ENCODE measurements around the gene CDH2. TPM values are rescaled to one million over a fixed set of nuclear protein-coding genes. Genes with fewer than 3 reads are reported as not detected.

CDH2 gene
- polyA plus RNA-seq, 1 donor (not counting 4 experiments of a cell fraction or from before 2014, with no cell fraction given) = 0.46 TPM

- no peaks in the 10 kb centered on the region for H3K27me3 ChIP-seq (ENCODE audit: control insufficient read depth, extremely low read depth, insufficient read depth, low read length)
- no peaks in the 10 kb centered on the region for H3K79me2 ChIP-seq (ENCODE audit: control insufficient read depth, insufficient read depth, low read length)
- no peaks in the 10 kb centered on the region for H3K9me3 ChIP-seq (ENCODE audit: control insufficient read depth, low read depth, low read length)
- H3K4me2 ChIP-seq (ENCODE audit: control insufficient read depth, extremely low read depth, insufficient read depth, low read depth, low read length) = no peak overlapping the region
- H3K36me3 ChIP-seq (ENCODE audit: control insufficient read depth in 2 of 2, extremely low read depth in 1 of 2, insufficient read depth in 2 of 2, low read length in 2 of 2) = no peaks in the 10 kb centered on the region
- dilution Hi-C loops (cut with MboI; ENCODE audit: extremely low pct_ligation_motif_present, low sequenced_read_pairs) = no loop called here
- no peaks in the 10 kb centered on the region for H4K20me1 ChIP-seq (ENCODE audit: control insufficient read depth, extremely low read depth, insufficient read depth, low read length)
- H3K9ac ChIP-seq (ENCODE audit: control insufficient read depth, extremely low read depth, insufficient read depth, low read length) = no peak overlapping the region
- H3K9me1 ChIP-seq (ENCODE audit: control insufficient read depth, extremely low read depth, insufficient read depth, low read length) = no peaks in the 10 kb centered on the region
- DNase-seq (ENCODE audit: low read depth, low spot score) (no peak), FAIRE-seq (no peak)
- H2AFZ ChIP-seq (ENCODE audit: control insufficient read depth, low read length) = no peak overlapping the region
- H3K4me3 ChIP-seq (ENCODE audit: control insufficient read depth in 2 of 3, extremely low read depth in 1 of 3, insufficient read depth in 2 of 3, low read depth in 1 of 3, low read length in 3 of 3) = no peak overlapping the region
- peaks cover 6% of the 10 kb centered on the region for H3K4me1 ChIP-seq (ENCODE audit: control insufficient read depth, extremely low read depth, insufficient read depth, low read length)
- no peak overlapping the region for H3K27ac ChIP-seq (ENCODE audit: control insufficient read depth, insufficient read depth, low read length)
- TF ChIP-seq CTCF (optimal IDR thresholded peaks at IDR 0.05 in 1 of 3, IDR thresholded peaks at IDR 0.05 in 1 of 3, conservative IDR thresholded peaks at IDR 0.05 in 1 of 3; ENCODE audit: extremely low read depth in 1 of 3, insufficient read depth in 2 of 3, low read length in 3 of 3) = no peak
- TF ChIP-seq EZH2 (IDR thresholded peaks at IDR 0.05; ENCODE audit: low read length) = no peak
Observed at GRCh38 chr18:28113271-28114029, 63.5 kb downstream of the CDH2 start.

DNA sequence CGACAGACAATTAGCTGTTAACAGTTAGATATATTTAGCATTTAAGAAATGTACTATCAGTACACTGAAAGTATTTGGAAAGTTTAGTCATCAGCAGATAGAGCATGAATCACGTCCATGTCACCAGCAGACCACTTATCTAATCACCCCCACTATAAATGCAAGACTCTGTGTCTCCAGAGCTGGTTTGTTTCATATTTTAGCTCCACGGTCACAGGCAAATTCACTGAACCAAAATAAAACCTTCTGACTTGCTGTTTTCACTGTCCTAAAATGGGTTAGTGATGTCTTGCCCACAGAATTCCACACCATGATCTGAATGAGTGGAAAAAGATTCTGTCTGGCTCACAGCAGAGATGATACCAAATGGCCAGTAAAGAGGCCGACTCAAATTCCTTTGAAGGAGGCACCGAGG lies 64.9 kb downstream of the CDH2 start:
- dilution Hi-C loops (cut with MboI; ENCODE audit: extremely low pct_ligation_motif_present, low sequenced_read_pairs) = no loop called here
- no peak overlapping the region for H3K9ac ChIP-seq (ENCODE audit: control insufficient read depth, extremely low read depth, insufficient read depth, low read length)

More for the DNA sequence above, 64.9 kb downstream of the CDH2 start:
- Histone ChIP-seq H3K9me3 (ENCODE audit: control insufficient read depth, low read depth, low read length) (no peaks in the 10 kb centered on the region), H3K79me2 (ENCODE audit: control insufficient read depth, insufficient read depth, low read length) (no peaks in the 10 kb centered on the region), H3K9me1 (ENCODE audit: control insufficient read depth, extremely low read depth, insufficient read depth, low read length) (no peaks in the 10 kb centered on the region), H3K4me2 (ENCODE audit: control insufficient read depth, extremely low read depth, insufficient read depth, low read depth, low read length) (no peak overlapping the region), H3K27me3 (ENCODE audit: control insufficient read depth, extremely low read depth, insufficient read depth, low read length) (no peaks in the 10 kb centered on the region), H3K4me3 (ENCODE audit: control insufficient read depth in 2 of 3, extremely low read depth in 1 of 3, insufficient read depth in 2 of 3, low read depth in 1 of 3, low read length in 3 of 3) (no peak overlapping the region), H3K4me1 (ENCODE audit: control insufficient read depth, extremely low read depth, insufficient read depth, low read length) (peaks cover 6% of the 10 kb centered on the region), H3K27ac (ENCODE audit: control insufficient read depth, insufficient read depth, low read length) (no peak overlapping the region), H3K36me3 (ENCODE audit: control insufficient read depth in 2 of 2, extremely low read depth in 1 of 2, insufficient read depth in 2 of 2, low read length in 2 of 2) (no peaks in the 10 kb centered on the region), H4K20me1 (ENCODE audit: control insufficient read depth, extremely low read depth, insufficient read depth, low read length) (no peaks in the 10 kb centered on the region), H2AFZ (ENCODE audit: control insufficient read depth, low read length) (no peak overlapping the region)
- FAIRE-seq = peak; percentile 59
- TF ChIP-seq CTCF (optimal IDR thresholded peaks at IDR 0.05 in 1 of 3, IDR thresholded peaks at IDR 0.05 in 1 of 3, conservative IDR thresholded peaks at IDR 0.05 in 1 of 3; ENCODE audit: extremely low read depth in 1 of 3, insufficient read depth in 2 of 3, low read length in 3 of 3) (no peak), EZH2 (IDR thresholded peaks at IDR 0.05; ENCODE audit: low read length) (no peak)
- no peak for DNase-seq (ENCODE audit: low read depth, low spot score)

Measured in keratinocyte (primary cell).